NT2/D1 (cell line): ENCODE data around the gene SNRNP48.

ENCODE experiments used
- SUZ12 ChIP-seq: IDR thresholded peaks from 2 replicates; pipeline ENCODE4 v1.6.1; 2011; ENCODE audit not compliant: insufficient read length, insufficient read depth; ENCODE audit errors: extremely low read depth
- YY1 ChIP-seq: IDR thresholded peaks from 2 replicates; pipeline ENCODE4 v1.6.1; 2011; ENCODE audit not compliant: insufficient read length, insufficient read depth
- ZNF274 ChIP-seq: IDR thresholded peaks from 2 replicates; pipeline ENCODE4 v1.6.1; 2011; ENCODE audit warnings: mild to moderate bottlenecking, low read depth, low read length

GRCh38 chr6:7555671-7556070 is 34.3 kb upstream of the SNRNP48 start:
- no peak for TF ChIP-seq YY1
- no peak for TF ChIP-seq ZNF274
- no peak for TF ChIP-seq SUZ12
